Prostate gland (tissue), 2 donors: ENCODE results near the gene RADIL.

Experiments used
- POLR2A ChIP-seq: fragments of 450-650 bp; IDR thresholded peaks from one replicate; pipeline ENCODE4 v1.6.1; 2016; ENCODE audit warnings: antibody characterized with exemption, mild to moderate bottlenecking
- TF ChIP-seq, protein P1 (sequence below), 4 experiments: fragments of 200-600 bp in 2 of 4; fragments of 450-650 bp in 2 of 4; sonication (generic) in 2 of 4; IDR thresholded peaks; 1 replicate in 3 of 4; 2 replicates in 1 of 4; pipeline ENCODE4 v1.5.1; 2016 to 2019; ENCODE audit warnings: antibody characterized with exemption in 4 of 4, mild to moderate bottlenecking in 2 of 4, moderate library complexity in 2 of 4

DNA sequence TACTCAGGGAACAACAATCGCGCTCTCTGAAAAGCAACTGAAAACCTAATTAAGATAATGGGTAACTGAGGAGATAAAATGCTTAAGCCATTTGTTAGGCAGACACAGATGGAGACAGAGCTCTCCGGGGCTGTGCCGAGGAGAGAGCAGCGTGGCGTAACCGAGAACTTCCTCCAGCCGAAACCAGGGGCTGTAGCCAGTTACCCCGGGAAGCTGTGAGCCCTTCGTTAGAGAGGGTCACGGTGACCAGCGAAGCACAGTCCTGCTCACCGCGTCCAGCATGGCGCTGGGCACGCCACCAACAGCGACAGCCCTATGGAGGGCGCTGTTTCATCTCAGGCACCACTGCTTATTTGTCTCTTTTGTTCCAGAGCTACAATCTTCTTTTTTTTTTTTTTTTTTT is 37.8 kb downstream of the RADIL start:
- TF ChIP-seq, protein P1, sequence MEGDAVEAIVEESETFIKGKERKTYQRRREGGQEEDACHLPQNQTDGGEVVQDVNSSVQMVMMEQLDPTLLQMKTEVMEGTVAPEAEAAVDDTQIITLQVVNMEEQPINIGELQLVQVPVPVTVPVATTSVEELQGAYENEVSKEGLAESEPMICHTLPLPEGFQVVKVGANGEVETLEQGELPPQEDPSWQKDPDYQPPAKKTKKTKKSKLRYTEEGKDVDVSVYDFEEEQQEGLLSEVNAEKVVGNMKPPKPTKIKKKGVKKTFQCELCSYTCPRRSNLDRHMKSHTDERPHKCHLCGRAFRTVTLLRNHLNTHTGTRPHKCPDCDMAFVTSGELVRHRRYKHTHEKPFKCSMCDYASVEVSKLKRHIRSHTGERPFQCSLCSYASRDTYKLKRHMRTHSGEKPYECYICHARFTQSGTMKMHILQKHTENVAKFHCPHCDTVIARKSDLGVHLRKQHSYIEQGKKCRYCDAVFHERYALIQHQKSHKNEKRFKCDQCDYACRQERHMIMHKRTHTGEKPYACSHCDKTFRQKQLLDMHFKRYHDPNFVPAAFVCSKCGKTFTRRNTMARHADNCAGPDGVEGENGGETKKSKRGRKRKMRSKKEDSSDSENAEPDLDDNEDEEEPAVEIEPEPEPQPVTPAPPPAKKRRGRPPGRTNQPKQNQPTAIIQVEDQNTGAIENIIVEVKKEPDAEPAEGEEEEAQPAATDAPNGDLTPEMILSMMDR (IDR thresholded peaks at IDR 0.05), result no peak
- TF ChIP-seq POLR2A, result no peak
